ENCODE results near the gene FMOD. TPM values are rescaled to one million over a fixed set of nuclear protein-coding genes. Genes with fewer than 3 reads are reported as not detected.

Gene FMOD
- total RNA-seq, 1 donor from 2014 or later = not detected

DNA sequence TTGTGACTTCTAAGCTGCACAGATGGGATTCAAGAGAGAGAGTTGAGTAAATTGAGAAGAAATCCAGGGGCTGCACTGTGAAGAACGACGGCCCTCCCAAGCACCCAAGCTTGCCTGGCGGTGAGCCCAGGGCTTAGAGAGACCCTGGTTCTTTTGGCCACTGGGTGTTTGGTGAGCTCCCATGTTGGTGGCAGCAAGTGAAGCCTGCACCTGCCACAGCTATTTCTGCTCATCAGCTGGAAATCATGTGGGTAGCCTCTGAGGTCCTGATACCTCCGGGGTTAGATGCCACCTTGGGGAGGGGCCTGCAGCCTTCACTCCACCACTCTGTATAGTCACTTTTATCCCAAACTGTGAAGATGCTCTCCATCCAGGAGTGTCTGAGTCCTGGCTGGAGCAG is 51.8 kb downstream of the FMOD start:
- no peak overlapping the region for H3K9ac ChIP-seq
- H3K9me3 ChIP-seq (ENCODE audit: low read depth) = no peaks in the 10 kb centered on the region
- Mint-ChIP-seq H3K4me3 (no peak overlapping the region), H3K4me1 (peaks cover 13% of the 10 kb centered on the region), H3K36me3 (no peaks in the 10 kb centered on the region), H3K27ac (no peak overlapping the region), H3K9me3 (no peaks in the 10 kb centered on the region), H3K27me3 (ENCODE audit: insufficient read depth, low read depth) (peaks cover 10% of the 10 kb centered on the region)
- peaks cover 70% of the 10 kb centered on the region for H3K27me3 ChIP-seq
- H3K4me1 ChIP-seq = peaks cover 4% of the 10 kb centered on the region
- no peaks in the 10 kb centered on the region for H3K36me3 ChIP-seq
- H2AFZ ChIP-seq (replicated peaks) = no peak overlapping the region
- H4K20me1 ChIP-seq (ENCODE audit: low read depth) = no peaks in the 10 kb centered on the region
- TF ChIP-seq, protein P1, sequence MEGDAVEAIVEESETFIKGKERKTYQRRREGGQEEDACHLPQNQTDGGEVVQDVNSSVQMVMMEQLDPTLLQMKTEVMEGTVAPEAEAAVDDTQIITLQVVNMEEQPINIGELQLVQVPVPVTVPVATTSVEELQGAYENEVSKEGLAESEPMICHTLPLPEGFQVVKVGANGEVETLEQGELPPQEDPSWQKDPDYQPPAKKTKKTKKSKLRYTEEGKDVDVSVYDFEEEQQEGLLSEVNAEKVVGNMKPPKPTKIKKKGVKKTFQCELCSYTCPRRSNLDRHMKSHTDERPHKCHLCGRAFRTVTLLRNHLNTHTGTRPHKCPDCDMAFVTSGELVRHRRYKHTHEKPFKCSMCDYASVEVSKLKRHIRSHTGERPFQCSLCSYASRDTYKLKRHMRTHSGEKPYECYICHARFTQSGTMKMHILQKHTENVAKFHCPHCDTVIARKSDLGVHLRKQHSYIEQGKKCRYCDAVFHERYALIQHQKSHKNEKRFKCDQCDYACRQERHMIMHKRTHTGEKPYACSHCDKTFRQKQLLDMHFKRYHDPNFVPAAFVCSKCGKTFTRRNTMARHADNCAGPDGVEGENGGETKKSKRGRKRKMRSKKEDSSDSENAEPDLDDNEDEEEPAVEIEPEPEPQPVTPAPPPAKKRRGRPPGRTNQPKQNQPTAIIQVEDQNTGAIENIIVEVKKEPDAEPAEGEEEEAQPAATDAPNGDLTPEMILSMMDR (IDR thresholded peaks at IDR 0.05) = no peak
- no peak for TF ChIP-seq EZH2phosphoT487 (IDR thresholded peaks at IDR 0.05)
- TF ChIP-seq EZH2 (IDR thresholded peaks at IDR 0.05) = no peak
- DNase-seq (ENCODE audit: low spot score) = no peak
- H3F3A ChIP-seq (ENCODE audit: low read depth) = peaks cover 3% of the 10 kb centered on the region
- H3K79me2 ChIP-seq (ENCODE audit: low read depth) = no peaks in the 10 kb centered on the region
- H3K4me3 ChIP-seq = no peak overlapping the region
- H3K4me2 ChIP-seq = no peak overlapping the region
- no peak overlapping the region for H3K27ac ChIP-seq

DNA sequence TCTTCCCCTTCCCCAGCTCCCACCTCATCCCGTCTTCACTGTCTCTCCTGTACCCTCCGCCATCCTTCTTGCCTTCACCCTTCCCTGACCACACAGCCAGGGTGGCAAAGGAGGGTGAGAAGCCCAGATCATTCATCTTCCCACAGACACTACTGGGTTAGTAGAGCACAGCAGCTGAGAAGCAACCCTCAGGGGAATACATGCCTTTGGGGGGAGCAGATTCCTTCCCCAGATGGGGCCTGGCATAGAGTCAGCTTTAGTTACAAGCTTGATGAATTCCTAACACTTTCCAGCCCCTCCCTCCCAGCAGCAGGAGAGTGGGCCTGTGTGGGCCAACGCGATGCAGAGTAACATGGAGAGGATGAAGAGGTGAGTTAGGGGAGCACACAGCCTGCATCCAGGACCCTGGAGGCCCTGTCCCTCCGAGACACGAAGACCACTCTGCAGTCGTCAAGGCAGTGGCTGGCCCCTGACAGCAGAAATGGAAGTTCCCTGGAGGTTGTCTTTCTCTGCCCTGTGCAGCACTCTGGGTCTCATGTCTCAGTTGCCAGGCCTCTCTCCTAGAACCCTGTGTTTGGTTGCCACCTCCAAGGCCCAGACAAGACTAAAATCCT is 54.4 kb downstream of the FMOD start:
- Histone ChIP-seq H2AFZ (replicated peaks) (no peak overlapping the region), H3K27ac (no peak overlapping the region), H3K27me3 (peaks cover 53% of the 10 kb centered on the region), H3K36me3 (no peaks in the 10 kb centered on the region), H3K79me2 (ENCODE audit: low read depth) (no peaks in the 10 kb centered on the region), H3F3A (ENCODE audit: low read depth) (no peaks in the 10 kb centered on the region), H4K20me1 (ENCODE audit: low read depth) (no peaks in the 10 kb centered on the region), H3K9ac (no peak overlapping the region), H3K9me3 (ENCODE audit: low read depth) (no peaks in the 10 kb centered on the region), H3K4me2 (no peak overlapping the region), H3K4me3 (no peak overlapping the region), H3K4me1 (peaks cover 4% of the 10 kb centered on the region)
- TF ChIP-seq EZH2phosphoT487 (IDR thresholded peaks at IDR 0.05) (no peak), EZH2 (IDR thresholded peaks at IDR 0.05) (no peak)
- TF ChIP-seq, protein P1 (IDR thresholded peaks at IDR 0.05) = no peak
- Mint-ChIP-seq H3K36me3 (no peaks in the 10 kb centered on the region), H3K27me3 (ENCODE audit: insufficient read depth, low read depth) (peaks cover 14% of the 10 kb centered on the region), H3K27ac (peak overlapping the region; percentile 16), H3K9me3 (no peaks in the 10 kb centered on the region), H3K4me1 (peaks cover 18% of the 10 kb centered on the region), H3K4me3 (no peak overlapping the region)
- DNase-seq (ENCODE audit: low spot score) = no peak

DNA sequence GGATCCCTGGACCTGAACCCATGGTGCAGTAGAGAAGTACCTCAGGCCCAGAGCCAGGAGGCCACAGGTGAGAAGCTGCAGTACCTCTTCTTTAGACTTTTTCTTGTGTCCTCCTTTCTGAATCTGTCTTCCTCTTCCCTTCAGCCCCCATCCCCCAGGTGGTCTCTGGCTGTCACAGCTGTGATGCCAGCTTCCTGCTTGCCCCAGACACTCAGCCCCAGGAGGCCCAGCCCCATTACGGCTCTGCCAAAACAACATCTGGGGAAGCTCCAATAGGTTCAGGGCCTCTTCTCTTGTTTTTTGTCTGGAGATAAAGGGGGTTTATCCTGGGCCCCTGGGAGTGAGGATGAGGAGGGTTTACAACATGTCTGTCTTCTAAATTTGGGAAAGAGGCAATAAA is 55.1 kb downstream of the FMOD start:
- no peaks in the 10 kb centered on the region for H4K20me1 ChIP-seq (ENCODE audit: low read depth)
- H3K4me1 ChIP-seq = peaks cover 11% of the 10 kb centered on the region
- H3K27ac Mint-ChIP-seq = no peak overlapping the region
- no peak overlapping the region for H3K27ac ChIP-seq
- H3K27me3 ChIP-seq = peaks cover 46% of the 10 kb centered on the region
- H3K79me2 ChIP-seq (ENCODE audit: low read depth) = no peaks in the 10 kb centered on the region
- H3F3A ChIP-seq (ENCODE audit: low read depth) = peaks cover 7% of the 10 kb centered on the region
- H3K9me3 Mint-ChIP-seq = no peaks in the 10 kb centered on the region
- no peaks in the 10 kb centered on the region for H3K36me3 Mint-ChIP-seq
- no peak for TF ChIP-seq EZH2phosphoT487 (IDR thresholded peaks at IDR 0.05)
- no peak overlapping the region for H3K4me3 Mint-ChIP-seq
- H3K9ac ChIP-seq = no peak overlapping the region
- no peak overlapping the region for H3K4me2 ChIP-seq
- H2AFZ ChIP-seq (replicated peaks) = no peak overlapping the region
- H3K4me1 Mint-ChIP-seq = peaks cover 26% of the 10 kb centered on the region
- peaks cover 14% of the 10 kb centered on the region for H3K27me3 Mint-ChIP-seq (ENCODE audit: insufficient read depth, low read depth)
- H3K9me3 ChIP-seq (ENCODE audit: low read depth) = no peaks in the 10 kb centered on the region
- no peak for DNase-seq (ENCODE audit: low spot score)
- no peaks in the 10 kb centered on the region for H3K36me3 ChIP-seq
- H3K4me3 ChIP-seq = no peak overlapping the region

All from neural progenitor cell (in vitro differentiated cells).